IMR-90 (cell line): ENCODE data around the gene GPR176. TPM values are rescaled to one million over a fixed set of nuclear protein-coding genes. Genes with fewer than 3 reads are reported as not detected.

Source experiments
- ATAC-seq: fragments of 200-7000 bp; cut with Tn5 transposase; 2 replicates; pipeline ENCODE4 v1.9.1; 2020; ENCODE audit warnings: low read depth, mild to moderate bottlenecking, moderate library complexity
- BruUV-seq: library from RNA; stranded (reverse); fragments of 400-500 nt; replicated peaks from 2 replicates; lab custom pipeline; 2021; lab: Mats Ljungman, UMichigan
- CTCF ChIA-PET: fragments of 300-600 bp; formaldehyde crosslinking; extraction: SDS; loops from one replicate; lab custom pipeline; 2021; ENCODE audit warnings: antibody characterized with exemption; lab: Yijun Ruan, JAX
- POLR2A ChIA-PET: fragments of 300-600 bp; sonication (Branson Sonifier 250); formaldehyde crosslinking; loops from one replicate; lab custom pipeline; 2022; ENCODE audit warnings: antibody characterized with exemption; ENCODE audit not compliant: unreplicated experiment; lab: Charles Lee
- DNase-seq: peaks from one replicate; pipeline ENCODE4 v3.0.0; 2013
- H2AFZ ChIP-seq: replicated peaks from 2 replicates; pipeline ENCODE3; 2013; ENCODE audit warnings: low read length, mild to moderate bottlenecking; ENCODE audit not compliant: poor library complexity
- H2AK5ac ChIP-seq: 2 replicates; pipeline ENCODE4 v1.6.1; 2013; ENCODE audit warnings: low read depth, low read length, inconsistent platforms
- H2AK9ac ChIP-seq: replicated peaks from 2 replicates; pipeline ENCODE3; 2013; ENCODE audit warnings: mild to moderate bottlenecking, low read depth, low read length, moderate library complexity; ENCODE audit not compliant: poor library complexity
- H2BK120ac ChIP-seq: 2 replicates; pipeline ENCODE4 v1.6.1; 2013; ENCODE audit warnings: low read depth, low read length, inconsistent platforms
- H2BK15ac ChIP-seq: 3 replicates; pipeline ENCODE4 v1.6.1; 2013; ENCODE audit warnings: low read depth, low read length, inconsistent platforms
- H2BK20ac ChIP-seq: 2 replicates; pipeline ENCODE4 v1.6.1; 2013; ENCODE audit warnings: low read depth, mild to moderate bottlenecking, inconsistent platforms, low read length, moderate library complexity
- H2BK5ac ChIP-seq: 2 replicates; pipeline ENCODE4 v1.6.1; 2013; ENCODE audit warnings: mild to moderate bottlenecking, low read depth, low read length, inconsistent platforms; ENCODE audit not compliant: poor library complexity, severe bottlenecking
- H3K14ac ChIP-seq: replicated peaks from 2 replicates; pipeline ENCODE4 v1.6.1; 2013; ENCODE audit warnings: low read depth, low read length, inconsistent platforms
- H3K18ac ChIP-seq: 2 replicates; pipeline ENCODE4 v1.6.1; 2013; ENCODE audit warnings: low read depth, low read length, control low read depth
- H3K23ac ChIP-seq: 2 replicates; pipeline ENCODE4 v1.6.1; 2013; ENCODE audit warnings: low read depth, low read length, inconsistent platforms
- H3K27ac ChIP-seq: 2 replicates; pipeline ENCODE4 v1.5.1; 2013; ENCODE audit warnings: mild to moderate bottlenecking, control low read depth, low read length; ENCODE audit not compliant: insufficient read depth
- H3K27me3 ChIP-seq: 2 replicates; pipeline ENCODE4 v1.6.1; 2013; ENCODE audit warnings: low read length; ENCODE audit not compliant: control insufficient read depth, insufficient read depth
- H3K36me3 ChIP-seq: 2 replicates; pipeline ENCODE4 v1.6.1; 2013; ENCODE audit warnings: low read length, mixed read lengths; ENCODE audit not compliant: control insufficient read depth, insufficient read depth
- H3K4ac ChIP-seq: 2 replicates; pipeline ENCODE4 v1.6.1; 2013; ENCODE audit warnings: low read depth, low read length, inconsistent platforms
- H3K4me1 ChIP-seq: 2 replicates; pipeline ENCODE4 v1.6.1; 2013; ENCODE audit warnings: low read length, mixed read lengths; ENCODE audit not compliant: control insufficient read depth, insufficient read depth
- H3K4me2 ChIP-seq: 2 replicates; pipeline ENCODE4 v1.6.1; 2013; ENCODE audit warnings: low read depth, mild to moderate bottlenecking, control low read depth, low read length, moderate library complexity
- H3K4me3 ChIP-seq: 2 replicates; pipeline ENCODE4 v1.5.1; 2013; ENCODE audit warnings: low read depth, mild to moderate bottlenecking, control low read depth, low read length, moderate library complexity; ENCODE audit not compliant: insufficient read depth
- H3K56ac ChIP-seq: 2 replicates; pipeline ENCODE4 v1.6.1; 2013; ENCODE audit warnings: low read length, inconsistent platforms; ENCODE audit not compliant: insufficient read depth; ENCODE audit errors: extremely low read depth
- H3K79me1 ChIP-seq, 2 experiments: 2 replicates each; pipeline ENCODE4 v1.6.1; 2013; ENCODE audit warnings: low read length in 2 of 2, inconsistent platforms in 1 of 2, low read depth in 1 of 2
- H3K9ac ChIP-seq: 2 replicates; pipeline ENCODE4 v1.6.1; 2013; ENCODE audit warnings: low read depth, low read length, control low read depth
- H3K9me1 ChIP-seq: 2 replicates; pipeline ENCODE4 v1.6.1; 2013; ENCODE audit warnings: low read length, inconsistent platforms; ENCODE audit not compliant: insufficient read depth
- H3K9me3 ChIP-seq: 2 replicates; pipeline ENCODE4 v1.6.1; 2013; ENCODE audit warnings: low read length; ENCODE audit not compliant: control insufficient read depth, insufficient read depth
- H4K20me1 ChIP-seq: 2 replicates; pipeline ENCODE4 v1.6.1; 2013; ENCODE audit warnings: low read length, inconsistent platforms; ENCODE audit not compliant: insufficient read depth
- H4K5ac ChIP-seq: 2 replicates; pipeline ENCODE4 v1.6.1; 2013; ENCODE audit warnings: mild to moderate bottlenecking, low read depth, low read length, control low read depth
- H4K8ac ChIP-seq, 2 experiments: 2 replicates each; pipeline ENCODE4 v1.6.1; 2013; ENCODE audit warnings: low read depth in 2 of 2, low read length in 2 of 2, control low read depth in 1 of 2, inconsistent platforms in 1 of 2
- H4K91ac ChIP-seq: 2 replicates; pipeline ENCODE4 v1.6.1; 2013; ENCODE audit warnings: low read depth, low read length, inconsistent platforms; ENCODE audit not compliant: insufficient read depth
- BHLHE40 ChIP-seq: fragments of 150-350 bp; IDR thresholded peaks from 2 replicates; pipeline ENCODE4 v1.6.1; 2016; ENCODE audit warnings: mild to moderate bottlenecking, low read depth, low read length
- CEBPB ChIP-seq: IDR thresholded peaks from 2 replicates; pipeline ENCODE4 v1.6.1; 2012; ENCODE audit warnings: low read depth, low read length, improper control_type of control experiment
- CHD1 ChIP-seq: IDR thresholded peaks from 2 replicates; pipeline ENCODE4 v1.6.1; 2012; ENCODE audit warnings: low read depth, low read length, improper control_type of control experiment
- CTCF ChIP-seq: conservative IDR thresholded peaks from 2 replicates; pipeline ENCODE4 v1.5.1; 2012; ENCODE audit warnings: mild to moderate bottlenecking, low read depth, low read length, improper control_type of control experiment
- ELK1 ChIP-seq: fragments of 150-350 bp; IDR thresholded peaks from 2 replicates; pipeline ENCODE4 v1.6.1; 2016; ENCODE audit warnings: low read depth, mild to moderate bottlenecking, low read length, moderate library complexity, borderline replicate concordance
- FOS ChIP-seq: fragments of 150-350 bp; IDR thresholded peaks from 2 replicates; pipeline ENCODE4 v1.6.1; 2016; ENCODE audit warnings: low read depth, low read length
- MAFK ChIP-seq: IDR thresholded peaks from 2 replicates; pipeline ENCODE4 v1.6.1; 2012; ENCODE audit warnings: low read depth, low read length, improper control_type of control experiment
- MAZ ChIP-seq: IDR thresholded peaks from 2 replicates; pipeline ENCODE4 v1.6.1; 2012; ENCODE audit warnings: low read depth, mild to moderate bottlenecking, low read length, improper control_type of control experiment, moderate library complexity, borderline replicate concordance
- MXI1 ChIP-seq: IDR thresholded peaks from 2 replicates; pipeline ENCODE4 v1.6.1; 2012; ENCODE audit warnings: low read depth, mild to moderate bottlenecking, low read length, moderate library complexity, borderline replicate concordance
- NFE2L2 ChIP-seq: fragments of 150-350 bp; IDR thresholded peaks from 2 replicates; pipeline ENCODE4 v1.6.1; 2016; ENCODE audit warnings: low read depth, mild to moderate bottlenecking, low read length
- POLR2A ChIP-seq: IDR thresholded peaks from 2 replicates; pipeline ENCODE4 v1.6.1; 2012; ENCODE audit warnings: mild to moderate bottlenecking, low read depth, low read length
- RAD21 ChIP-seq: IDR thresholded peaks from 2 replicates; pipeline ENCODE4 v1.6.1; 2012; ENCODE audit warnings: low read length, improper control_type of control experiment
- RCOR1 ChIP-seq: IDR thresholded peaks from 2 replicates; pipeline ENCODE4 v1.6.1; 2012; ENCODE audit warnings: mild to moderate bottlenecking, low read length, improper control_type of control experiment; ENCODE audit not compliant: insufficient replicate concordance
- RFX5 ChIP-seq: IDR thresholded peaks from 2 replicates; pipeline ENCODE4 v1.8.0; 2012; ENCODE audit warnings: low read depth, mild to moderate bottlenecking, low read length, moderate library complexity
- SMC3 ChIP-seq: fragments of 150-350 bp; IDR thresholded peaks from 2 replicates; pipeline ENCODE4 v1.6.1; 2016; ENCODE audit warnings: low read depth, mild to moderate bottlenecking, antibody characterized with exemption, low read length, moderate library complexity
- USF2 ChIP-seq: fragments of 150-350 bp; IDR thresholded peaks from 2 replicates; pipeline ENCODE4 v1.6.1; 2017; ENCODE audit warnings: mild to moderate bottlenecking, antibody characterized with exemption, low read length, low read depth
- WGBS, 2 experiments: methylation state at CpG; one replicate each; pipeline versions ENCODE4 v1.1.5 to v1.1.7; 2013; ENCODE audit warnings: missing lambda C conversion rate in 2 of 2; ENCODE audit not compliant: insufficient read length in 1 of 2; ENCODE audit errors: extremely low coverage in 2 of 2; 5-methylcytosine and 5-hydroxymethylcytosine counted together
- dilution Hi-C: fragments of 300-500 bp; cut with HindIII; formaldehyde crosslinking; loops from one replicate; pipeline ENCODE4 v1.14.3; 2018; ENCODE audit warnings: low sequenced_read_pairs; ENCODE audit not compliant: unreplicated experiment
- in situ Hi-C: fragments of 300-500 bp; cut with MboI; formaldehyde crosslinking; loops from 3 replicates; pipeline ENCODE4 v1.14.3; 2019; ENCODE audit warnings: low sequenced_read_pairs, inconsistent platforms, mixed read lengths
- intact Hi-C: fragments of 100-400 bp; cut with micrococcal nuclease; formaldehyde crosslinking; loops from 2 replicates; pipeline ENCODE4 v1.10.0; 2022
- polyA plus RNA-seq, 3 experiments: library from polyadenylated mRNA; depleted of rRNA; stranded (reverse); fragments of >200 nt; gene quantifications; 2 replicates each; pipeline ENCODE4 v1.2.3, GENCODE V29; 2012; ENCODE audit warnings: low replicate concordance in 1 of 3
- total RNA-seq: library from RNA; depleted of rRNA; stranded (reverse); fragments of >200 nt; gene quantifications from 2 replicates; pipeline ENCODE4 v1.2.3, GENCODE V29; 2012

GPR176 gene
- total and polyA plus RNA-seq, 2 of the 4 experiments (the other 2 are of a cell fraction), result 114 to 246 TPM

- H4K8ac ChIP-seq, result no peak overlapping the region
- no peak overlapping the region for H3K4ac ChIP-seq
- H4K5ac ChIP-seq, result no peak overlapping the region
- H3K79me1 ChIP-seq, result peaks cover 34 to 88% of the 10 kb centered on the region in 2 experiments
- H3K56ac ChIP-seq, result no peak overlapping the region
- H3K4me1 ChIP-seq, result peaks cover 22% of the 10 kb centered on the region
- no peak overlapping the region for H3K9ac ChIP-seq
- no peak overlapping the region for H3K14ac ChIP-seq
- dilution Hi-C loops (no loop called here), in situ Hi-C loops (no loop called here), intact Hi-C loops (no loop called here)
- H2BK5ac ChIP-seq, result peak overlapping the region; percentile 50
- H3K27ac ChIP-seq, result no peak overlapping the region
- peak; percentile 88 for ATAC-seq
- ChIA-PET CTCF (interaction anchor here (0.6 to 2.3 kb wide), 12 partner anchors 8 to 100 kb away, joined by 3 to 10 read pairs (median 4); no protein-coding TSS in a partner anchor), POLR2A (interaction anchor here (0.6 kb wide), 1 partner anchor 90 kb away, joined by 4 read pairs; no protein-coding TSS in a partner anchor)
- no peak overlapping the region for H2BK20ac ChIP-seq
- no peak overlapping the region for H4K91ac ChIP-seq
- TF ChIP-seq NFE2L2, result no peak
- TF ChIP-seq CHD1, result no peak
- 0 out of 2 replicates have a peak, but pooled peaks have one; percentile 14 for TF ChIP-seq SMC3
- no peak for TF ChIP-seq USF2
- no peak for TF ChIP-seq MAFK
- TF ChIP-seq RAD21, result peak; percentile 35
- TF ChIP-seq CTCF, result peak; percentile 44
- no peak for TF ChIP-seq MAZ
- TF ChIP-seq ELK1, result no peak
- no peak for TF ChIP-seq RCOR1
- no peak for TF ChIP-seq BHLHE40
- no peak for TF ChIP-seq CEBPB
- TF ChIP-seq MXI1, result no peak
- no peak for TF ChIP-seq FOS
- no peak for TF ChIP-seq POLR2A
- no peak for TF ChIP-seq RFX5
- H3K18ac ChIP-seq, result no peak overlapping the region
- H2BK120ac ChIP-seq, result no peak overlapping the region
- WGBS, 2 experiments, result no CpG with 5 or more reads among the region's 1 CpG
- DNase-seq, result peak; percentile 50
- no peak overlapping the region for H2BK15ac ChIP-seq
- H3K27me3 ChIP-seq, result no peaks in the 10 kb centered on the region
- no peak overlapping the region for H2AK9ac ChIP-seq
- no peak overlapping the region for H3K23ac ChIP-seq
- H3K9me1 ChIP-seq, result peaks cover 31% of the 10 kb centered on the region
- 0 out of 2 replicates have a peak overlapping the region, but pooled peaks have one; percentile 15 for H3K4me2 ChIP-seq
- no peak overlapping the region for H2AFZ ChIP-seq
- H3K4me3 ChIP-seq, result no peak overlapping the region
- no TSS peak for BruUV-seq
- H4K20me1 ChIP-seq, result peaks cover 85% of the 10 kb centered on the region
- no peaks in the 10 kb centered on the region for H3K36me3 ChIP-seq
- peaks cover 2% of the 10 kb centered on the region; the same call in 1 of the 2 replicates for H3K9me3 ChIP-seq
- H2AK5ac ChIP-seq, result no peak overlapping the region
Observed at GRCh38 chr15:39887832-39888231, 32.2 kb downstream of the GPR176 start.
